ENCODE results near the gene RPP40.

The RPP40 gene

GRCh38 chr6:4969609-4970285 lies 34.1 kb downstream of the RPP40 start:
- no peak for DNase-seq (ENCODE audit: low read depth)

GRCh38 chr6:4967301-4968030 lies 36.4 kb downstream of the RPP40 start:
- no peak for DNase-seq (ENCODE audit: low read depth)

DNA sequence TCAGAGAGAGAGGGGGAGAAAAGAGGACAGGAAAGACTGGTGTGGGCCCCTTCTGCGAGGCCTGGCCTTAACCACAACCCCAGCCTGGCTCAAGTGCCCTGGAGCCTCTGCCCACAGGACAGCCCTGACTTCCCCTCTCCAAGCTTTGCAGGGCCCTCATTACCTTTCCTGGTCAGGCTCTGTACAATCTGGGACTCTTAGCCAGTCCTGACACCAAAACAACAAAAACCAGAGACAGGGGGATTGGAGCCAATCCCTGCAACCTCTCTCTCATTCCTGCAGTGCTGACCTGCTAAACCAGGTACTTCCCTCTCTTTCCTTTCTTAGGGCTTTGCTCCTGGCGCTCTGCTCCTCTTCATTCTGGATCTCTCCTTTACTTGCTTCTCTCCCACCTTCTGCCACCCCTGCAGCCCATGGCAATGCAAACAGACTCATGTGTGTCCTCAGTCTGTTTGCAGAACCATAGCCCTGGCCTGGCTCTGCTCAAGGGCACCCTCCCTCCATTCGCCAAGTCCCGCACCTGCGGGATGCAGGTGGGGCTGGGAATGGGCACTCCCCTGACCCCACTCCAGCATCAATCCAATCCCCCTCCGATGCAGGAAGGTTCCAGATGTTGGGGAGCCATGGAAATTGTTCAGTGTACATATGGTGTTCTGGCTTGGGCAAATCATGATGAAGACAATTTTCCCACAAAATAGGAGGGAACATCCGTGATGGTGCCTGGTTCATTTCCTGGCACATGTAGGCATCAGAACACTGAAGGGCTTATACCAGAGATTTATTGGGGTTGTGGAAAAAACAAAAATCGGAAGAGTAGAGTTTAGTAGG lies 38.1 kb downstream of the RPP40 start:
- DNase-seq (ENCODE audit: low read depth): no peak

GRCh38 chr6:4964675-4965561 lies 38.9 kb downstream of the RPP40 start:
- DNase-seq (ENCODE audit: low read depth): no peak

- DNase-seq (ENCODE audit: low read depth): no peak
Measured at GRCh38 chr6:4962905-4963304, 40.9 kb downstream of the RPP40 start.

- DNase-seq (ENCODE audit: low read depth): no peak
Measured at GRCh38 chr6:4961322-4962168, 42.3 kb downstream of the RPP40 start.

DNA sequence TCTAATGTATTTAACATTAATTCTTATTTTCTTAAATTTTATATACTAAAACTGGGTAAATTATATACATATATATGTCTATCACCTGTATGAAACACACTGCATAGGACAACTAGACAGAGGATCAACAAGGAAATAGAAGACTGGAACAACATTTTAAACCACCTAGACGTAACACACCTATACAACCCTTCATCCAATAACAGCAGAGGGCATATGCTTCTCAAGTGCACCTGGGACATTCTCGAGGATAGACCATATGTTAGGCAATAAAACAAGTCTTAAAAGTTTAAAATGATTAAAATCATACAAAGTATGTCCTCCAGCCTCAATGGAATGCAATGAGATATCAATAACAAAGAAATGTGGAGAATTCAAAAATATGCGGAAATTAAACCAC lies 45.2 kb downstream of the RPP40 start:
- DNase-seq (ENCODE audit: low read depth): no peak

GRCh38 chr6:4957521-4958231 lies 46.2 kb downstream of the RPP40 start:
- no peak for DNase-seq (ENCODE audit: low read depth)

GRCh38 chr6:4956625-4957024 lies 47.2 kb downstream of the RPP40 start:
- DNase-seq (ENCODE audit: low read depth): no peak

DNA sequence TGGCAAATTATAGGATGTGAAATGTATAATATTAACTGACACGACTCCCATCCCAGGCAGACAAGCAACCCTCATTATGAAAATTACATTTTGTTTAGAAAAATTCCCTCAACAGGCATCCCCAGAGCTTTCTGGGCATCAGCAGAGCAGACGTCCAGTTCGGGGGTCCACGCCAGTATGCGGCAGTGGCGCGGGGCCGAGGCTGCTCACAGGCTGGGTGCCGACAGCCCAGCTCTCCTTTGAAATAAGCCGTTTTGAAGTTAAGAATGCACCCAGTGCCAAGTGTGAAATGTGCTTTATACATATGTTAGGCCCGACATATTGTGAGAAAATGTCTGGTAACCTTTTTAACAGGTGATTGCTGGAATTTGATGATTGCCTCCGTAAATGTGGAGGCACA lies 50.4 kb downstream of the RPP40 start:
- no peak for DNase-seq (ENCODE audit: low read depth)

DNA sequence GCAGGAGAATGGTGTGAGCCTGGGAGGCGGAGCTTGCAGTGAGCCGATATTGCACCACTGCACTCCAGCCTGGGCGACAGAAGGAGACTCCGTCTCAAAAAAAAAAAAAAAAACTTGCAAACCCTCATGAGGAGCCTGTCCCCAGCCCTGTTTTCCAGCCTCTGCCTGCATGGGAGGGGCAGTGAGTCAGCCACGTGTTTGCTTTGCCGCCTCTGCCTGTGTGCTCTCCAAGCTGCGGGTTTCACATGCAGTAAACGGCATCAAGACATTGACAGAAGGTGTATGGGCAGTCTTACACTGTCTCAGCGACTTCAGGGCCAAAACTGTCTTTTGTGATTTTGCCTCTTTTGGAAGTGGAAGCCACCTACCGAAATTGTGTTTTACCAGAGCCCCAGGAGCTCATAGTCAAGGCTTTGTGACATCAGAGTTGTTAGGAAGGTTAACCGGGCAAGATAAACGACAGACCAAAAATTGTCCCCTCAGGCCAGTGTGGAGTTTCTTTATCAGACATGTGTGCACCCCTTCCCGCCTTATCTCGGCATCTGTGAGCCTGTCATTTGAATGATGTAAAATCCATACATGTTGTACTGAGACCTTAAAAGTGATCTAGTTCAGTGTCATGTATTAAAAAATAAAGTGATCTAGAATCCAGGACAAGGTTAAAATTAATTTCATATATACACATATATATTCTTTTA lies 52.9 kb downstream of the RPP40 start:
- no peak for DNase-seq (ENCODE audit: low read depth)

DNA sequence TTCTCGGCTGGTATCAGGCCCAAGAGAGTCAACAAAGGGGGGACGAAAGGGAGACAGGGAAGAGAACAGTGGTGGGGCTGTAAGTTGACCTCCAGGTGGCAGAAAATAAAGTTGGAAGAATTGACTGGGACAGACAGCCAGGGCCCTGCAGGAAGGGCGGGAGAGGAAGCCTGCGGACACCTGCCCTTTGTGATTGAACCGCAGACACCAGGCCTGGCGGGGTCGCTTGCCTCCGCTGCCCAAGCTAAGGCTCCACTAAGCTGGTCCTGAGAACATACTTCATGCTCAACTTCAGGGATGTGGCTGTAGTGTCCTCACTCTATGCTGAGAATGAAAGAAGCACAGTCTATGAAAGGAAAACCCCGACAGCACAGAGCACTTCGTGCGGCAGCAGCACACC lies 53.8 kb downstream of the RPP40 start:
- no peak for DNase-seq (ENCODE audit: low read depth)

DNA sequence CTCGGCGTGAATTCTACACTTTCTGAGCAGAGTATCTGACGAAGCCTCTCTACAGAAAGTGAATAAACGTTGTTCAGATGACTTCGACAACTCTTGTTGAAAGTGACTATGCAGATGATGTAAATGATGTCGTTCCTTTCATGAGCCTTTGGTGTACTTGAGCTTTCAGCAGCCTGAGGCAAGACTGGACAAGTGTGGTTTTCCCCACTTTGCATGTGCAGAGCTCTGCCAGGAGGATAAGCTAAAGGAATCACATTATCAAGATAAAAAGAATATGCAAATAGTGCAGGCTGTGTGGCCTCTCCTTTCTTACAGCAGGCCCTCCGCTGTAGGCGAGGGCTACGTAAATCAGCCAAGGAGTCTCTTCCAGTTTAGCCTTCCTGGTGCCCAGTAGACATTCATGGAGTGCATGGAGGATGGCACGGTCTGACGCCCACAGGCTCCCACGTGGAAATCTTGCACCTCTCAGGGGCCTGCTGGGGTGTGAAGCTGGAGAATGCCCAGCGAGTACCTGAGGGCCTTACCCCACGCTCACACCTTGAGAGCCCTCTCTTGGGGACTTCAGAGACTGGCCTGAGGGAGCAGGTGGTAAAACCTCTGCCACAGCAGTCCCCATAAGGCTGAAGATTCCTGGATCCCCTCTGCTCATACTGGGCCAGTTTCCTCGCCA lies 54.9 kb downstream of the RPP40 start:
- DNase-seq (ENCODE audit: low read depth): no peak

DNA sequence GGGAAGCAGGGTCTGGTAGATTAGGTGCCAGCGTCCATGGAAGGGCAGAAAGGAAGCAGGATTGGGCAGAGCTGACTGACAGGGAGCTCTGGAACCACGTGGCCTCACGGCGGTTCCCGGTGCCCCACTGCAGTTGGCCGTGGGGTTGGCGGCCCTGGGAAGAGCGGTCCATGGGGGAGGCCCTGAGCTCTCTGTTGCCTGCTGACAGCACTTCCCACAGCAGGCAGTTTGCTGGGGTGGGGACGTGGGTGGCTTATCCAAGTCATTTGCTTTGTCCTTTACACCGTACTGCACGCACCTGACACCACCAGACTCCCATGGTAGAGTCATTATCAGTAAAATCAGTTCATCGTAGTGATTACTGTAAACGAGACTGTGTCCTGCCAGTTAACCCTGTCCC lies 56.1 kb downstream of the RPP40 start:
- DNase-seq (ENCODE audit: low read depth): no peak

GRCh38 chr6:4946521-4946920 lies 57.3 kb downstream of the RPP40 start:
- DNase-seq (ENCODE audit: low read depth): no peak

Data from stimulated activated CD8-positive, alpha-beta memory T cell treated with anti-CD3 and anti-CD28 coated beads, Interleukin-4, amount 100 ng/mL, for 24 hours (primary cell).